HepG2 (cell line): ENCODE results near the gene MGAT2. TPM values are rescaled to one million over a fixed set of nuclear protein-coding genes. Genes with fewer than 3 reads are reported as not detected.

Experiments used
- CSRNP1 ChIP-seq: sonication (generic); formaldehyde crosslinking; IDR thresholded peaks from 2 replicates; pipeline ENCODE4 v1.8.1; 2023; ENCODE audit warnings: mild to moderate bottlenecking, missing genetic modification reagents
- E2F2 ChIP-seq: sonication (generic); formaldehyde crosslinking; IDR thresholded peaks from 2 replicates; pipeline ENCODE4 v1.4.0; 2020; ENCODE audit warnings: missing genetic modification reagents, borderline replicate concordance
- ESRRA ChIP-seq: sonication (generic); formaldehyde crosslinking; IDR thresholded peaks from 2 replicates; pipeline ENCODE4 v1.5.1; 2020; ENCODE audit warnings: mild to moderate bottlenecking, low read depth, missing genetic modification reagents
- KLF15 ChIP-seq: sonication (generic); formaldehyde crosslinking; IDR thresholded peaks from 2 replicates; pipeline ENCODE4 v1.8.1; 2023; ENCODE audit warnings: borderline replicate concordance, mild to moderate bottlenecking, inconsistent platforms, missing genetic modification reagents, mixed read lengths
- MATR3 ChIP-seq: sonication (generic); formaldehyde crosslinking; IDR thresholded peaks from 2 replicates; pipeline ENCODE4 v1.4.0; 2020; ENCODE audit warnings: missing genetic modification reagents
- MIER2 ChIP-seq: IDR thresholded peaks from 2 replicates; pipeline ENCODE4 v1.6.1; 2016; ENCODE audit warnings: missing biosample characterization, missing genetic modification reagents
- MNT ChIP-seq: fragments of 450-650 bp; IDR thresholded peaks from 2 replicates; pipeline ENCODE4 v1.6.1; 2016
- NFKB2 ChIP-seq: sonication (generic); formaldehyde crosslinking; IDR thresholded peaks from 2 replicates; pipeline ENCODE4 v1.4.0; 2020; ENCODE audit warnings: missing genetic modification reagents, borderline replicate concordance
- TCF12 ChIP-seq, 2 experiments: fragments of 450-650 bp in 1 of 2; sonication (generic) in 1 of 2; formaldehyde crosslinking in 1 of 2; IDR thresholded peaks; 2 replicates each; pipeline versions ENCODE4 v1.6.1 to v1.8.0; 2017 to 2022; ENCODE audit warnings: antibody characterized with exemption in 1 of 2, mild to moderate bottlenecking in 1 of 2, missing genetic modification reagents in 1 of 2, moderate library complexity in 1 of 2
- THRA ChIP-seq: sonication (generic); formaldehyde crosslinking; IDR thresholded peaks from 2 replicates; pipeline ENCODE4 v1.4.0; 2020; ENCODE audit warnings: missing genetic modification reagents, borderline replicate concordance
- TSC22D2 ChIP-seq: sonication (generic); formaldehyde crosslinking; IDR thresholded peaks from 2 replicates; pipeline ENCODE4 v1.5.1; 2020; ENCODE audit warnings: missing genetic modification reagents, mild to moderate bottlenecking, borderline replicate concordance
- WIZ ChIP-seq: sonication (generic); formaldehyde crosslinking; IDR thresholded peaks from 2 replicates; pipeline ENCODE4 v1.5.1; 2020; ENCODE audit warnings: mild to moderate bottlenecking, missing genetic modification reagents
- ZC3H4 ChIP-seq: sonication (generic); formaldehyde crosslinking; IDR thresholded peaks from 2 replicates; pipeline ENCODE4 v1.4.0; 2020; ENCODE audit warnings: missing genetic modification reagents, borderline replicate concordance
- ZNF280D ChIP-seq: sonication (generic); formaldehyde crosslinking; IDR thresholded peaks from 2 replicates; pipeline ENCODE4 v1.5.1; 2020; ENCODE audit warnings: mild to moderate bottlenecking, missing genetic modification reagents
- ZNF329 ChIP-seq: sonication (generic); formaldehyde crosslinking; IDR thresholded peaks from 2 replicates; pipeline ENCODE4 v1.9.0; 2021; ENCODE audit warnings: low read depth, mild to moderate bottlenecking, missing genetic modification reagents
- ZNF556 ChIP-seq: sonication (generic); formaldehyde crosslinking; IDR thresholded peaks from 2 replicates; pipeline ENCODE4 v1.4.0; 2020; ENCODE audit warnings: mild to moderate bottlenecking, missing genetic modification reagents, borderline replicate concordance
- ZNF639 ChIP-seq: conservative IDR thresholded peaks from 2 replicates; pipeline ENCODE4 v1.6.1; 2018; ENCODE audit warnings: missing genetic modification reagents
- polyA plus RNA-seq, 8 experiments: library from polyadenylated mRNA; depleted of rRNA in 3 of 8; stranded (reverse) in 7 of 8; unstranded in 1 of 8; fragments of >200 nt; fragmentation: Illumina TruSeq in 4 of 8; extraction: Trizol in 4 of 8; gene quantifications; 2 replicates each; pipeline versions ENCODE4 v1.2.1 to v1.2.3, GENCODE V29; 2011 to 2016; ENCODE audit warnings: low read depth in 4 of 8, missing spikeins in 1 of 8, mixed read lengths in 1 of 8; ENCODE audit not compliant: insufficient read depth in 1 of 8
- total RNA-seq, 5 experiments: library from RNA; depleted of rRNA; stranded (reverse); fragments of >200 nt; fragmentation: Illumina TruSeq; extraction: Trizol; gene quantifications; 2 replicates each; pipeline ENCODE4 v1.2.3, GENCODE V29; 2016; ENCODE audit warnings: low read depth in 1 of 5

The MGAT2 gene
- total and polyA plus RNA-seq, 2 of the 13 experiments (the other 11 are each of a cell fraction or from before 2014, with no cell fraction given): 12.9 to 51.9 TPM

- peak; percentile 46; the same call in 1 of the 2 replicates for TF ChIP-seq ZNF280D (CRISPR knock-in tag)
- TF ChIP-seq MNT: no peak
- TF ChIP-seq MIER2 (CRISPR knock-in tag): no peak
- no peak for TF ChIP-seq ZNF329 (CRISPR knock-in tag)
- no peak for TF ChIP-seq TCF12 (IDR thresholded peaks at IDR 0.05)
- TF ChIP-seq TCF12 (CRISPR knock-in tag; IDR thresholded peaks at IDR 0.05): no peak; the same call in 1 of the 2 replicates
- TF ChIP-seq ZNF556 (CRISPR knock-in tag): no peak; the same call in 1 of the 2 replicates
- no peak; the same call in 1 of the 2 replicates for TF ChIP-seq TSC22D2 (CRISPR knock-in tag)
- TF ChIP-seq THRA: no peak; the same call in 1 of the 2 replicates
- no peak for TF ChIP-seq NFKB2 (CRISPR knock-in tag)
- no peak for TF ChIP-seq WIZ (CRISPR knock-in tag)
- TF ChIP-seq MATR3: no peak
- TF ChIP-seq ZC3H4 (CRISPR knock-in tag): no peak
- TF ChIP-seq CSRNP1 (CRISPR knock-in tag): no peak
- no peak for TF ChIP-seq ZNF639
- TF ChIP-seq ESRRA (CRISPR knock-in tag): no peak
- TF ChIP-seq KLF15: no peak
- no peak for TF ChIP-seq E2F2 (CRISPR knock-in tag)
Measured at GRCh38 chr14:49586673-49587460, 33.7 kb upstream of the MGAT2 start (continued).
